K562 (cell line): ENCODE results near the gene PRM1. TPM values are rescaled to one million over a fixed set of nuclear protein-coding genes. Genes with fewer than 3 reads are reported as not detected.
"Not testable (repeated sequence)": the region's sequence is repeated elsewhere in the genome, so short reads cannot be mapped to it uniquely, and the experiment has no call there.

ENCODE experiments used
- ATAC-seq: fragments of 200-7000 bp; cut with Tn5 transposase; 3 replicates; pipeline ENCODE4 v1.9.1; 2020; ENCODE audit warnings: moderate library complexity
- BruUV-seq: library from RNA; stranded (reverse); fragments of 400-500 nt; replicated peaks from 2 replicates; lab custom pipeline; 2021; lab: Mats Ljungman, UMichigan
- CTCF ChIA-PET: fragments of 300-600 bp; formaldehyde crosslinking; extraction: SDS; loops from one replicate; lab custom pipeline; 2021; ENCODE audit warnings: low intra/inter-chr PET ratio; lab: Yijun Ruan, JAX
- POLR2A ChIA-PET: fragments of 300-600, 350-650 bp; sonication (Branson Sonifier 250); formaldehyde crosslinking; extraction: SDS; loops from one replicate; lab custom pipeline; 2021; ENCODE audit warnings: antibody characterized with exemption, inconsistent platforms; lab: Yijun Ruan, JAX
- DNase-seq, 4 experiments: peaks; one replicate each; pipeline versions ENCODE4 v3.0.0 to v3.0.0-alpha.2; 2011 to 2018; ENCODE audit warnings: low spot score in 3 of 4, mixed read lengths in 3 of 4; ENCODE audit errors: extremely low read depth in 1 of 4
- FAIRE-seq: peaks from 2 replicates; lab custom pipeline; 2011; peaks lifted over from hg19 to GRCh38; lab: Jason Lieb, UNC
- H2AFZ ChIP-seq: 2 replicates; pipeline ENCODE4 v1.6.0; 2011; ENCODE audit warnings: low read depth, low read length, control low read depth, inconsistent platforms
- H3K27ac ChIP-seq: fragments of 200-600 bp; 3 replicates; pipeline ENCODE4 v1.8.0; 2011; ENCODE audit warnings: low read depth, mild to moderate bottlenecking, control low read depth, inconsistent platforms, low read length, moderate library complexity, mixed read lengths; ENCODE audit errors: extremely low read depth
- H3K27me3 ChIP-seq, 2 experiments: fragments of 300-600 bp in 1 of 2; 2 replicates in 1 of 2; 3 replicates in 1 of 2; pipeline versions ENCODE4 v1.6.0 to v1.8.0; 2011; ENCODE audit warnings: inconsistent platforms in 2 of 2, low read length in 2 of 2, mild to moderate bottlenecking in 1 of 2, mixed read lengths in 1 of 2, moderate library complexity in 1 of 2; ENCODE audit not compliant: control insufficient read depth in 2 of 2, insufficient read depth in 2 of 2
- H3K36me3 ChIP-seq: fragments of 300-600 bp; 3 replicates; pipeline ENCODE4 v1.8.0; 2011; ENCODE audit warnings: mild to moderate bottlenecking, low read length, inconsistent platforms; ENCODE audit not compliant: control insufficient read depth, insufficient read depth
- H3K4me1 ChIP-seq, 2 experiments: fragments of 200-600 bp in 1 of 2; replicated peaks in 1 of 2; 2 replicates in 1 of 2; 3 replicates in 1 of 2; pipeline versions ENCODE4 v1.5.1 to v1.8.0; 2011; ENCODE audit warnings: inconsistent platforms in 2 of 2, low read length in 2 of 2, mild to moderate bottlenecking in 1 of 2, mixed read lengths in 1 of 2, moderate library complexity in 1 of 2; ENCODE audit not compliant: control insufficient read depth in 2 of 2, insufficient read depth in 2 of 2
- H3K4me2 ChIP-seq: 2 replicates; pipeline ENCODE4 v1.6.1; 2011; ENCODE audit warnings: low read length, control low read depth, inconsistent platforms, mixed read lengths; ENCODE audit not compliant: insufficient read depth
- H3K4me3 ChIP-seq: fragments of 200-600 bp; sonication (generic), shearing (Covaris generic); 2 replicates; pipeline ENCODE4 v1.5.1; 2016; ENCODE audit warnings: control low read depth, inconsistent platforms
- H3K79me2 ChIP-seq: fragments of 200-600 bp; 3 replicates; pipeline ENCODE4 v1.8.0; 2011; ENCODE audit warnings: low read length, inconsistent platforms; ENCODE audit not compliant: control insufficient read depth, insufficient read depth
- H3K9ac ChIP-seq, 2 experiments: 2 replicates each; pipeline versions ENCODE4 v1.6.0 to v1.6.1; 2011; ENCODE audit warnings: low read depth in 2 of 2, low read length in 2 of 2, control low read depth in 1 of 2, inconsistent platforms in 1 of 2, mild to moderate bottlenecking in 1 of 2, mixed read lengths in 1 of 2; ENCODE audit not compliant: insufficient read depth in 1 of 2
- H3K9me1 ChIP-seq: one replicate; pipeline ENCODE4 v1.6.0; 2011; ENCODE audit warnings: inconsistent platforms, mild to moderate bottlenecking, low read length, moderate library complexity; ENCODE audit not compliant: control insufficient read depth, insufficient read depth
- H3K9me3 ChIP-seq: replicated peaks from 2 replicates; pipeline ENCODE4 v1.5.1; 2011; ENCODE audit warnings: low read depth, low read length, inconsistent platforms; ENCODE audit not compliant: control insufficient read depth, insufficient read depth
- H4K20me1 ChIP-seq: replicated peaks from 2 replicates; pipeline ENCODE4 v1.6.1; 2011; ENCODE audit warnings: low read length, inconsistent platforms, mixed read lengths; ENCODE audit not compliant: control insufficient read depth, insufficient read depth
- PRMT5 ChIP-seq: sonication (generic); formaldehyde crosslinking; IDR thresholded peaks from 2 replicates; pipeline ENCODE4 v1.5.0; 2020; ENCODE audit warnings: missing genetic modification reagents
- WGBS: fragments of 100-300 bp; shearing (Covaris generic); methylation state at CpG from one replicate; pipeline ENCODE4 v1.1.6; 2016; ENCODE audit warnings: low coverage, mixed read lengths; ENCODE audit not compliant: insufficient coverage; ENCODE audit errors: missing lambda C conversion rate; 5-methylcytosine and 5-hydroxymethylcytosine counted together
- in situ Hi-C: fragments of 300-500 bp; cut with MboI; formaldehyde crosslinking; loops from 4 replicates; pipeline ENCODE4 v1.15.0; 2018; ENCODE audit warnings: inconsistent platforms, mixed read lengths
- intact Hi-C: fragments of 100-400 bp; cut with micrococcal nuclease; formaldehyde crosslinking; loops from 2 replicates; pipeline ENCODE4 v1.14.2; 2022
- polyA plus RNA-seq, 8 experiments: library from polyadenylated mRNA; depleted of rRNA in 4 of 8; stranded (reverse) in 5 of 8; unstranded in 3 of 8; fragments of >200 nt; fragmentation: Nextera tagmentation in 2 of 8; fragmentation: Illumina TruSeq in 1 of 8; extraction: Ambion mirVana in 2 of 8; extraction: Trizol in 1 of 8; gene quantifications; 2 replicates each; pipeline versions ENCODE4 v1.2.1 to v1.2.3, GENCODE V29; 2011 to 2014; ENCODE audit warnings: inconsistent platforms in 1 of 8, missing spikeins in 1 of 8
- total RNA-seq, 7 experiments: library from RNA; depleted of rRNA in 6 of 7; stranded (reverse); fragments of >200 nt in 6 of 7; fragmentation: Illumina TruSeq in 2 of 7; extraction: Trizol in 2 of 7; gene quantifications; 2 replicates each; pipeline versions ENCODE4 v1.2.1 to v1.2.3, GENCODE V29; 2011 to 2021; ENCODE audit warnings: low replicate concordance in 1 of 7

The PRM1 gene
- total and polyA plus RNA-seq, 9 of the 15 experiments (the other 6 are each of a cell fraction or from before 2014, with no cell fraction given), result not detected

DNA sequence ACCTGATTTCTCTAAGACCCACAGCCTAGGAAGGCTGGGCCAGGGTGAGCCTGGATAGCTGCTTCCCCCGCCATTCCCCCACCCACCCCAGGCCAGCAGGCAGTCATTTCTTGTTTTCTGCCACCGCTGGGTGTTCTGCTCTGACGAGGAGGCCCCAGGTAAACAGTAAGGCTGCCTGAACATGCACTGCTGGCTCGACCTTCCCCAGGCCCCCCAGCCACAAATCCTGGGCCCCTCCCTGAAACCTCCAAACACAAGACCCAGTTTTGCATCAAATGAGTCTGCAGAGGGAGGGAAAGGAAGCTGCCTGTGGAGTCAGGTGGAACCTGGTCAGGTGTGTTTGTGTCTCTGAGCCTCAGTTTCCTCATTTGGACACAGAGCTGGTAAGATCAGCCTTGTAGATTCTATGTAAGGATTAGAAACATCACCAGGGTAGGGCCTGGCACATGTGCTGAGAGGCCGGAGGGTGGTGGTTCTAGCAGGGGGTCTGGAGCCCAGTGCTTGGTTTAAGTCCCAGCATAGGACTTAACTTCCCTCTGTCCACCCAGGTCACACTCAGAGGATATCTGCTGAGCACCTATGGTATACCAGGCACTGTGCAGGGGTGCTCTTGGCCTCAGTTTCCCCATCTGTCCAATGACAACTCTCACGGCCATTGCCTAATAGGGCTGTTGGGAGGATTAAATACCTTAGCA is 18.9 kb upstream of the PRM1 start:
- no peak overlapping the region for H2AFZ ChIP-seq
- BruUV-seq, result no TSS peak
- POLR2A ChIA-PET, result interaction anchor here (1.1 kb wide), 1 partner anchor 10 kb away, joined by 4 read pairs; no protein-coding TSS in a partner anchor
- no peaks in the 10 kb centered on the region for H3K9me3 ChIP-seq
- no peak for DNase-seq
- H3K4me1 ChIP-seq, result peaks cover 6 to 13% of the 10 kb centered on the region in 2 experiments; a peak in 4 of 5 replicates
- no peaks in the 10 kb centered on the region for H3K79me2 ChIP-seq
- intact Hi-C loops, result no loop called here
- no peak overlapping the region for H3K9ac ChIP-seq
- no peaks in the 10 kb centered on the region for H3K36me3 ChIP-seq
- H3K4me3 ChIP-seq, result no peak overlapping the region
- CTCF ChIA-PET, result no interaction called here
- no peaks in the 10 kb centered on the region for H3K9me1 ChIP-seq
- H3K4me2 ChIP-seq, result no peak overlapping the region
- TF ChIP-seq PRMT5 (CRISPR knock-in tag), result no peak
- TF ChIP-seq, all 486 proteins: peak for 0
- Histone ChIP-seq H3K27ac (no peak overlapping the region), H4K20me1 (no peaks in the 10 kb centered on the region), H3K27me3 (no peaks in the 10 kb centered on the region)
- FAIRE-seq, result no peak
- in situ Hi-C loops, result no loop called here
- WGBS, result 55% methylated on average over 6 of the region's 6 CpGs
- ATAC-seq, result no peak

DNA sequence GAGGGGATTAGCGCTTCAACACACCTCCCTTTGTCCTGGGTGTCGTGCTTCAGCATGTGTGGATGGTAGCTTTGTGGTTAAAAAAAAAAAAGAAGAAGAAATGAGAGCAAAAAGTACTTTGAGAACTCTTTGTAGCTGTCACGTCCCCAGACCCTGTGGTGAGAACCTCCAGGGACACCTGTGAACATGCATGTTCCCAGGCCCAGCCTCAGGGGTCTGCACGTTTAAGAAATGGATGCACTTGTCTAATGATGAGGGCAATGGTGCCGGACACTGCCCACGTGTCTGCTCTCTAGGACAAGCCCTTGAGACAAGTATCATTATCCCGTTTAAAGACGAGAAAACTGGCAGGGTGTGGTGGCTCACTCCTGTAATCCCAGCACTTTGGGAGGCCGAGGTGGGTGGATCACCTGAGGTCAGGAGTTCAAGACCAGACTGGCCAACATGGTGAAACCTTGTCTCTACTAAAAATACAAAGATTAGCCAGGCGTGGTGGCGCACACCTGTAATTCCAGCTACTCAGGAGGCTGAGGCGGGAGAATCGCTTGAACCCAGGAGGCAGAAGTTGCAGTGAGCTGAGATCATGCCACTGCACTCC is 17.9 kb upstream of the PRM1 start:
- BruUV-seq, ATAC-seq, H3K9me1 ChIP-seq, H3K9me3 ChIP-seq, H3K27me3 ChIP-seq, H3K79me2 ChIP-seq, DNase-seq, H3K27ac ChIP-seq, CTCF ChIA-PET, H4K20me1 ChIP-seq, H3K4me3 ChIP-seq, intact Hi-C loops, H3K4me2 ChIP-seq, H3K36me3 ChIP-seq, in situ Hi-C loops, FAIRE-seq, H3K9ac ChIP-seq, H2AFZ ChIP-seq: not testable (repeated sequence)
- POLR2A ChIA-PET, result interaction anchor here (0.5 to 0.8 kb wide), 3 partner anchors 21 to 303 kb away, joined by 3 read pairs; no protein-coding TSS in a partner anchor
- peaks cover 6 to 13% of the 10 kb centered on the region in 2 experiments; a peak in 4 of 5 replicates for H3K4me1 ChIP-seq
- WGBS, result 42% methylated on average over 13 of the region's 13 CpGs
